Measurements from ENCODE around the gene FGR. TPM values are rescaled to one million over a fixed set of nuclear protein-coding genes. Genes with fewer than 3 reads are reported as not detected.

Gene FGR
- polyA plus RNA-seq, 3 donors, result 371 to 1,340 (median 571) TPM

DNA sequence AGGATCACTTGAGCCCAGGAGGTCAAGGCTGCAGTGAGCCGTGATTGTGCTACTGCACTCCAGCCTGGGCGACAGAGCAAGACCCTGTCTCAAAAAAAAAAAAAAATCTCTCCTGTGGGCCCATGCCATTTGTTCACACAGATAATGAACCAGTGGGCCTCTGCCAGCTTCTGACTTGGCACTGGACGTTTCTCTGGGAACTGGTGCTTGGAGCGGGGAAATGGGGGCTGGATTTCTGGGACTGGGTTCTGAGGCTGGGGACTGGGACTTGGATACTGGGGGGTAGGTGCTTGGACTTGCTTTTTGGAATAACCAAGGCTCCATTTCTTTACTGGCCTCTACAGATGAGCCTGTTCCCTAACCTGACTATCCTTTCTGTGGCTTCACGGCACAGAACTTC, 27.3 kb upstream of the FGR start:
- Histone ChIP-seq H3K27ac (ENCODE audit: low read depth in 1 of 2, low read length in 2 of 2) (peak overlapping the region; percentile 78 to 93), H3K4me2 (replicated peaks; ENCODE audit: extremely low read depth, low read length, poor library complexity, severe bottlenecking) (peak overlapping the region; percentile 68), H3K36me3 (replicated peaks in 1 of 2; ENCODE audit: control insufficient read depth in 1 of 2, insufficient read depth in 2 of 2, low read length in 2 of 2) (peaks cover 7 to 13% of the 10 kb centered on the region in 2 donors), H3K4me1 (ENCODE audit: control insufficient read depth in 1 of 2, insufficient read depth in 2 of 2, low read length in 2 of 2) (peaks cover 55 to 62% of the 10 kb centered on the region in 2 donors), H3K4me3 (replicated peaks in 1 of 3; ENCODE audit: low read depth in 2 of 3, low read length in 3 of 3) (peak overlapping the region in 1 of 3 experiments; percentile 60), H3K79me2 (ENCODE audit: insufficient read depth, low read length) (peaks cover 5% of the 10 kb centered on the region), H2AFZ (ENCODE audit: insufficient read depth, low read depth, low read length, poor library complexity, severe bottlenecking) (peak overlapping the region; percentile 79), H4K20me1 (ENCODE audit: insufficient read depth, low read length) (no peaks in the 10 kb centered on the region), H3K9ac (ENCODE audit: insufficient read depth, low read length, poor library complexity, severe bottlenecking) (peak overlapping the region; percentile 42), H3K9me3 (replicated peaks in 1 of 2; ENCODE audit: control insufficient read depth in 1 of 2, insufficient read depth in 1 of 2, low read length in 2 of 2) (no peaks in the 10 kb centered on the region), H3K27me3 (ENCODE audit: control insufficient read depth in 2 of 2, insufficient read depth in 2 of 2, low read length in 2 of 2) (no peaks in the 10 kb centered on the region)
- intact Hi-C loops (cut with micrococcal nuclease), result loop anchor here (1.0 to 10.0 kb wide), 6 partner anchors 35 to 337 kb away; partner anchors contain the start of gene TMEM222 (in 1 of the 2)
- TF ChIP-seq, protein P1, sequence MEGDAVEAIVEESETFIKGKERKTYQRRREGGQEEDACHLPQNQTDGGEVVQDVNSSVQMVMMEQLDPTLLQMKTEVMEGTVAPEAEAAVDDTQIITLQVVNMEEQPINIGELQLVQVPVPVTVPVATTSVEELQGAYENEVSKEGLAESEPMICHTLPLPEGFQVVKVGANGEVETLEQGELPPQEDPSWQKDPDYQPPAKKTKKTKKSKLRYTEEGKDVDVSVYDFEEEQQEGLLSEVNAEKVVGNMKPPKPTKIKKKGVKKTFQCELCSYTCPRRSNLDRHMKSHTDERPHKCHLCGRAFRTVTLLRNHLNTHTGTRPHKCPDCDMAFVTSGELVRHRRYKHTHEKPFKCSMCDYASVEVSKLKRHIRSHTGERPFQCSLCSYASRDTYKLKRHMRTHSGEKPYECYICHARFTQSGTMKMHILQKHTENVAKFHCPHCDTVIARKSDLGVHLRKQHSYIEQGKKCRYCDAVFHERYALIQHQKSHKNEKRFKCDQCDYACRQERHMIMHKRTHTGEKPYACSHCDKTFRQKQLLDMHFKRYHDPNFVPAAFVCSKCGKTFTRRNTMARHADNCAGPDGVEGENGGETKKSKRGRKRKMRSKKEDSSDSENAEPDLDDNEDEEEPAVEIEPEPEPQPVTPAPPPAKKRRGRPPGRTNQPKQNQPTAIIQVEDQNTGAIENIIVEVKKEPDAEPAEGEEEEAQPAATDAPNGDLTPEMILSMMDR (IDR thresholded peaks at IDR 0.05), result no peak
- 68% methylated on average over 2 of the region's 5 CpGs for WGBS (ENCODE audit: insufficient coverage)
- Mint-ChIP-seq H3K27ac (peak overlapping the region; percentile 90 to 97 (median 95)), H3K4me1 (peaks cover 64% of the 10 kb centered on the region), H3K36me3 (peaks cover 5 to 11% of the 10 kb centered on the region in 2 donors), H3K9me3 (no peaks in the 10 kb centered on the region), H3K27me3 (ENCODE audit: low read depth in 3 of 3) (no peaks in the 10 kb centered on the region), H3K4me3 (no peak overlapping the region)
- DNase-seq, result no peak

DNA sequence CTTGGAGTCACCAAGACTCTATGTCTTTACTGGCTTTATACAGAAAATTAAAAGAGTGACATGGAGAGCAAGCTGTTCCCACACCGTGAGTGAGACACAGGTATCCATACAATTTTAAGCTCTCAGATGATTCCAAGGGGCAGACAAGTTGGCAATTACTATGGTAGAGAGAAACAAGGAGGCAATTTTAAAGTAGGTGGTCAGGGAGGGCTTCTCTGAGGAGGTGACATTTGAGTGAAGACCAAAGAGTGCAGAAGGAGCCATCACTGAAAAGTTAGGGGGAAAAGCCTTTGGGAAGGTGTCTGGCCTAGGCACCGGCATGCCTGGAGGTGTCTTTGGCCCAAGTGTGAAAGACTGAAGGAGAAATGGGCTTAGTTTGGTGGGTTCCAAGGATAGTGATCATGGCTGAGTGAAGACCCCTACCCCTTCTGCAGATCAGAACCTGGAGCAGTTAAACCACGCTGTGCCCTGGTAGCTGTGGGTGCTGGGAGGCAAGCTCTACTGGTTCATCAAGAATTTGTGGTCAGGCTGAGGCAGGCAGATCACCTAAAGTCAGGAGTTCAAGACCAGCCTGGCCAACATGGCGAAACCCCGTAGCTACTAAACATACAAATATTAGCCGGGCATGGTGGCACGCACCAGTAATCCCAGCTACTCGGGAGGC, 26.6 kb upstream of the FGR start:
- H4K20me1 ChIP-seq (ENCODE audit: insufficient read depth, low read length), result no peaks in the 10 kb centered on the region
- 100% methylated on average over 1 of the region's 8 CpGs for WGBS (ENCODE audit: insufficient coverage)
- DNase-seq, result no peak

More for the DNA sequence above, 26.6 kb upstream of the FGR start:
- Histone ChIP-seq H3K36me3 (replicated peaks in 1 of 2; ENCODE audit: control insufficient read depth in 1 of 2, insufficient read depth in 2 of 2, low read length in 2 of 2) (peaks cover 7 to 12% of the 10 kb centered on the region in 2 donors), H3K4me1 (ENCODE audit: control insufficient read depth in 1 of 2, insufficient read depth in 2 of 2, low read length in 2 of 2) (peaks cover 52 to 60% of the 10 kb centered on the region in 2 donors), H3K9ac (ENCODE audit: insufficient read depth, low read length, poor library complexity, severe bottlenecking) (no peak overlapping the region), H3K4me3 (replicated peaks in 1 of 3; ENCODE audit: low read depth in 2 of 3, low read length in 3 of 3) (no peak overlapping the region), H2AFZ (ENCODE audit: insufficient read depth, low read depth, low read length, poor library complexity, severe bottlenecking) (no peak overlapping the region), H3K79me2 (ENCODE audit: insufficient read depth, low read length) (peaks cover 5% of the 10 kb centered on the region), H3K4me2 (replicated peaks; ENCODE audit: extremely low read depth, low read length, poor library complexity, severe bottlenecking) (no peak overlapping the region), H3K9me3 (replicated peaks in 1 of 2; ENCODE audit: control insufficient read depth in 1 of 2, insufficient read depth in 1 of 2, low read length in 2 of 2) (no peaks in the 10 kb centered on the region), H3K27ac (ENCODE audit: low read depth in 1 of 2, low read length in 2 of 2) (peak overlapping the region in 1 of 2 donors; percentile 12), H3K27me3 (ENCODE audit: control insufficient read depth in 2 of 2, insufficient read depth in 2 of 2, low read length in 2 of 2) (no peaks in the 10 kb centered on the region)
- Mint-ChIP-seq H3K27me3 (ENCODE audit: low read depth in 3 of 3) (no peaks in the 10 kb centered on the region), H3K9me3 (no peaks in the 10 kb centered on the region), H3K4me3 (no peak overlapping the region), H3K36me3 (peaks cover 5 to 11% of the 10 kb centered on the region in 2 donors), H3K4me1 (peaks cover 60% of the 10 kb centered on the region), H3K27ac (peak overlapping the region; percentile 52 to 99 (median 97))
- intact Hi-C loops (cut with micrococcal nuclease), result loop anchor here (1.0 to 10.0 kb wide), 6 partner anchors 34 to 337 kb away; partner anchors contain the start of gene TMEM222 (in 1 of the 2)
- TF ChIP-seq, protein P1 (IDR thresholded peaks at IDR 0.05), result no peak

Data from CD14-positive monocyte (primary cell).